ENCODE data around the gene BAZ2B. TPM values are rescaled to one million over a fixed set of nuclear protein-coding genes. Genes with fewer than 3 reads are reported as not detected.

BAZ2B gene
- total RNA-seq, 1 experiment from 2014 or later = 33.0 TPM

DNA sequence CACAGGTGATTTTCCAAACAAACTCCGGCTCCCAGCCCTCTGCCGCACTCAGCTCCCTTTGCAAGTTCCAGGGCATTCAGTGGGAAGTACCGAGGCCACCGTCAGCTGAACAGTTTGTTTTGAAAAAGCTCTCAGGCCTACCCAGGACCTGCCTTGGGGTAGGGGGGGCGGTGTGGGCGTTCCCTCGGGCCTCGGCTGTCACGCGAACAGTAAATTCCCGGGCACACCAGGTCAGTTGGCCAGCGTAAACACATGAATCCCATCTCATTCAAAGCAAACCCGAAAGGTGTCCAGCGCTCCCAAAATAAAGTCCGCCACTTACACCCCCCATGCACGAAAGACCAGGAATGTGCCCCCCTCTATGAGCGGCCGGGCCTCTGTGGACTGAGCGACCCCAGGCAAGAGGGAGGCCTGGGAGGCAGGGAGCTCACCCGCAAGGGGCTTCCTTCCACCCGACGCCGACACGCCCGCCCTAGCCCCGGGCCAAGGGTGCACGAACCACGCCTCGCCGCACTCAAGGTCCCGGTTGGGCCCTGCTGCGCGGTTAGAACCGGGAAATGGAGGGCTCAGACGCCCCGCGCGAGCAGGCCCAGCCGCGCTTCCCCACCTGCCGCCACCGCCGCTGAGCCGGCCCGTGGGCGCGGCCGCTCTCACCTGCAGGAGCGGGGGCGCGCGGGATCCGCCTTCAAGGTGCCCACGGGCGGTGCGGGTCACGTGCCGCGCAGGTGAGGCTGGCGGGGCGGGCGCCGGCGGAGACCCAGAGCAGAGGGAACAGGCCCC is 330.2 kb downstream of the BAZ2B start, which contains the start of gene WDSUB1 (continued):
- TF ChIP-seq, protein P1, sequence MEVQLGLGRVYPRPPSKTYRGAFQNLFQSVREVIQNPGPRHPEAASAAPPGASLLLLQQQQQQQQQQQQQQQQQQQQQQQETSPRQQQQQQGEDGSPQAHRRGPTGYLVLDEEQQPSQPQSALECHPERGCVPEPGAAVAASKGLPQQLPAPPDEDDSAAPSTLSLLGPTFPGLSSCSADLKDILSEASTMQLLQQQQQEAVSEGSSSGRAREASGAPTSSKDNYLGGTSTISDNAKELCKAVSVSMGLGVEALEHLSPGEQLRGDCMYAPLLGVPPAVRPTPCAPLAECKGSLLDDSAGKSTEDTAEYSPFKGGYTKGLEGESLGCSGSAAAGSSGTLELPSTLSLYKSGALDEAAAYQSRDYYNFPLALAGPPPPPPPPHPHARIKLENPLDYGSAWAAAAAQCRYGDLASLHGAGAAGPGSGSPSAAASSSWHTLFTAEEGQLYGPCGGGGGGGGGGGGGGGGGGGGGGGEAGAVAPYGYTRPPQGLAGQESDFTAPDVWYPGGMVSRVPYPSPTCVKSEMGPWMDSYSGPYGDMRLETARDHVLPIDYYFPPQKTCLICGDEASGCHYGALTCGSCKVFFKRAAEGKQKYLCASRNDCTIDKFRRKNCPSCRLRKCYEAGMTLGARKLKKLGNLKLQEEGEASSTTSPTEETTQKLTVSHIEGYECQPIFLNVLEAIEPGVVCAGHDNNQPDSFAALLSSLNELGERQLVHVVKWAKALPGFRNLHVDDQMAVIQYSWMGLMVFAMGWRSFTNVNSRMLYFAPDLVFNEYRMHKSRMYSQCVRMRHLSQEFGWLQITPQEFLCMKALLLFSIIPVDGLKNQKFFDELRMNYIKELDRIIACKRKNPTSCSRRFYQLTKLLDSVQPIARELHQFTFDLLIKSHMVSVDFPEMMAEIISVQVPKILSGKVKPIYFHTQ (CRISPR knock-in tag; IDR thresholded peaks at IDR 0.05) = no peak
- TF ChIP-seq, protein P2, sequence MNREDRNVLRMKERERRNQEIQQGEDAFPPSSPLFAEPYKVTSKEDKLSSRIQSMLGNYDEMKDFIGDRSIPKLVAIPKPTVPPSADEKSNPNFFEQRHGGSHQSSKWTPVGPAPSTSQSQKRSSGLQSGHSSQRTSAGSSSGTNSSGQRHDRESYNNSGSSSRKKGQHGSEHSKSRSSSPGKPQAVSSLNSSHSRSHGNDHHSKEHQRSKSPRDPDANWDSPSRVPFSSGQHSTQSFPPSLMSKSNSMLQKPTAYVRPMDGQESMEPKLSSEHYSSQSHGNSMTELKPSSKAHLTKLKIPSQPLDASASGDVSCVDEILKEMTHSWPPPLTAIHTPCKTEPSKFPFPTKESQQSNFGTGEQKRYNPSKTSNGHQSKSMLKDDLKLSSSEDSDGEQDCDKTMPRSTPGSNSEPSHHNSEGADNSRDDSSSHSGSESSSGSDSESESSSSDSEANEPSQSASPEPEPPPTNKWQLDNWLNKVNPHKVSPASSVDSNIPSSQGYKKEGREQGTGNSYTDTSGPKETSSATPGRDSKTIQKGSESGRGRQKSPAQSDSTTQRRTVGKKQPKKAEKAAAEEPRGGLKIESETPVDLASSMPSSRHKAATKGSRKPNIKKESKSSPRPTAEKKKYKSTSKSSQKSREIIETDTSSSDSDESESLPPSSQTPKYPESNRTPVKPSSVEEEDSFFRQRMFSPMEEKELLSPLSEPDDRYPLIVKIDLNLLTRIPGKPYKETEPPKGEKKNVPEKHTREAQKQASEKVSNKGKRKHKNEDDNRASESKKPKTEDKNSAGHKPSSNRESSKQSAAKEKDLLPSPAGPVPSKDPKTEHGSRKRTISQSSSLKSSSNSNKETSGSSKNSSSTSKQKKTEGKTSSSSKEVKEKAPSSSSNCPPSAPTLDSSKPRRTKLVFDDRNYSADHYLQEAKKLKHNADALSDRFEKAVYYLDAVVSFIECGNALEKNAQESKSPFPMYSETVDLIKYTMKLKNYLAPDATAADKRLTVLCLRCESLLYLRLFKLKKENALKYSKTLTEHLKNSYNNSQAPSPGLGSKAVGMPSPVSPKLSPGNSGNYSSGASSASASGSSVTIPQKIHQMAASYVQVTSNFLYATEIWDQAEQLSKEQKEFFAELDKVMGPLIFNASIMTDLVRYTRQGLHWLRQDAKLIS (CRISPR knock-in tag; IDR thresholded peaks at IDR 0.05; ENCODE audit: borderline replicate concordance) = no peak
- TF ChIP-seq, protein P3, sequence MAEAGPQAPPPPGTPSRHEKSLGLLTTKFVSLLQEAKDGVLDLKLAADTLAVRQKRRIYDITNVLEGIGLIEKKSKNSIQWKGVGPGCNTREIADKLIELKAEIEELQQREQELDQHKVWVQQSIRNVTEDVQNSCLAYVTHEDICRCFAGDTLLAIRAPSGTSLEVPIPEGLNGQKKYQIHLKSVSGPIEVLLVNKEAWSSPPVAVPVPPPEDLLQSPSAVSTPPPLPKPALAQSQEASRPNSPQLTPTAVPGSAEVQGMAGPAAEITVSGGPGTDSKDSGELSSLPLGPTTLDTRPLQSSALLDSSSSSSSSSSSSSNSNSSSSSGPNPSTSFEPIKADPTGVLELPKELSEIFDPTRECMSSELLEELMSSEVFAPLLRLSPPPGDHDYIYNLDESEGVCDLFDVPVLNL (CRISPR knock-in tag; IDR thresholded peaks at IDR 0.05; ENCODE audit: borderline replicate concordance, low read depth) = peak; percentile 53; the same call in 1 of the 2 replicates
- 0 out of 2 replicates have a peak, but pooled peaks have one; percentile 39 for TF ChIP-seq CREB1 (CRISPR knock-in tag; IDR thresholded peaks at IDR 0.05)
- peak; percentile 44 for TF ChIP-seq FOXK1 (CRISPR knock-in tag; IDR thresholded peaks at IDR 0.05)
- no peak for TF ChIP-seq GRHL2 (CRISPR knock-in tag; IDR thresholded peaks at IDR 0.05; ENCODE audit: insufficient replicate concordance, severe bottlenecking)
- TF ChIP-seq, protein P4, sequence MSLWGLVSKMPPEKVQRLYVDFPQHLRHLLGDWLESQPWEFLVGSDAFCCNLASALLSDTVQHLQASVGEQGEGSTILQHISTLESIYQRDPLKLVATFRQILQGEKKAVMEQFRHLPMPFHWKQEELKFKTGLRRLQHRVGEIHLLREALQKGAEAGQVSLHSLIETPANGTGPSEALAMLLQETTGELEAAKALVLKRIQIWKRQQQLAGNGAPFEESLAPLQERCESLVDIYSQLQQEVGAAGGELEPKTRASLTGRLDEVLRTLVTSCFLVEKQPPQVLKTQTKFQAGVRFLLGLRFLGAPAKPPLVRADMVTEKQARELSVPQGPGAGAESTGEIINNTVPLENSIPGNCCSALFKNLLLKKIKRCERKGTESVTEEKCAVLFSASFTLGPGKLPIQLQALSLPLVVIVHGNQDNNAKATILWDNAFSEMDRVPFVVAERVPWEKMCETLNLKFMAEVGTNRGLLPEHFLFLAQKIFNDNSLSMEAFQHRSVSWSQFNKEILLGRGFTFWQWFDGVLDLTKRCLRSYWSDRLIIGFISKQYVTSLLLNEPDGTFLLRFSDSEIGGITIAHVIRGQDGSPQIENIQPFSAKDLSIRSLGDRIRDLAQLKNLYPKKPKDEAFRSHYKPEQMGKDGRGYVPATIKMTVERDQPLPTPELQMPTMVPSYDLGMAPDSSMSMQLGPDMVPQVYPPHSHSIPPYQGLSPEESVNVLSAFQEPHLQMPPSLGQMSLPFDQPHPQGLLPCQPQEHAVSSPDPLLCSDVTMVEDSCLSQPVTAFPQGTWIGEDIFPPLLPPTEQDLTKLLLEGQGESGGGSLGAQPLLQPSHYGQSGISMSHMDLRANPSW (CRISPR knock-in tag; conservative IDR thresholded peaks at IDR 0.05; ENCODE audit: low read depth) = no peak
- 0 out of 2 replicates have a peak, but pooled peaks have one; percentile 57 for TF ChIP-seq ZNF138 (CRISPR knock-in tag; conservative IDR thresholded peaks at IDR 0.05)
- TF ChIP-seq, protein P5, sequence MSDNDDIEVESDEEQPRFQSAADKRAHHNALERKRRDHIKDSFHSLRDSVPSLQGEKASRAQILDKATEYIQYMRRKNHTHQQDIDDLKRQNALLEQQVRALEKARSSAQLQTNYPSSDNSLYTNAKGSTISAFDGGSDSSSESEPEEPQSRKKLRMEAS (CRISPR knock-in tag; IDR thresholded peaks at IDR 0.05) = peak; percentile 85
- peak; percentile 76 for TF ChIP-seq CREM (CRISPR knock-in tag; IDR thresholded peaks at IDR 0.05)
- TF ChIP-seq, protein P6, sequence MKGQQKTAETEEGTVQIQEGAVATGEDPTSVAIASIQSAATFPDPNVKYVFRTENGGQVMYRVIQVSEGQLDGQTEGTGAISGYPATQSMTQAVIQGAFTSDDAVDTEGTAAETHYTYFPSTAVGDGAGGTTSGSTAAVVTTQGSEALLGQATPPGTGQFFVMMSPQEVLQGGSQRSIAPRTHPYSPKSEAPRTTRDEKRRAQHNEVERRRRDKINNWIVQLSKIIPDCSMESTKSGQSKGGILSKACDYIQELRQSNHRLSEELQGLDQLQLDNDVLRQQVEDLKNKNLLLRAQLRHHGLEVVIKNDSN (CRISPR knock-in tag; IDR thresholded peaks at IDR 0.05) = peak; percentile 92
- no peak for TF ChIP-seq ZNF416 (CRISPR knock-in tag; IDR thresholded peaks at IDR 0.05)
- TF ChIP-seq, protein P7, sequence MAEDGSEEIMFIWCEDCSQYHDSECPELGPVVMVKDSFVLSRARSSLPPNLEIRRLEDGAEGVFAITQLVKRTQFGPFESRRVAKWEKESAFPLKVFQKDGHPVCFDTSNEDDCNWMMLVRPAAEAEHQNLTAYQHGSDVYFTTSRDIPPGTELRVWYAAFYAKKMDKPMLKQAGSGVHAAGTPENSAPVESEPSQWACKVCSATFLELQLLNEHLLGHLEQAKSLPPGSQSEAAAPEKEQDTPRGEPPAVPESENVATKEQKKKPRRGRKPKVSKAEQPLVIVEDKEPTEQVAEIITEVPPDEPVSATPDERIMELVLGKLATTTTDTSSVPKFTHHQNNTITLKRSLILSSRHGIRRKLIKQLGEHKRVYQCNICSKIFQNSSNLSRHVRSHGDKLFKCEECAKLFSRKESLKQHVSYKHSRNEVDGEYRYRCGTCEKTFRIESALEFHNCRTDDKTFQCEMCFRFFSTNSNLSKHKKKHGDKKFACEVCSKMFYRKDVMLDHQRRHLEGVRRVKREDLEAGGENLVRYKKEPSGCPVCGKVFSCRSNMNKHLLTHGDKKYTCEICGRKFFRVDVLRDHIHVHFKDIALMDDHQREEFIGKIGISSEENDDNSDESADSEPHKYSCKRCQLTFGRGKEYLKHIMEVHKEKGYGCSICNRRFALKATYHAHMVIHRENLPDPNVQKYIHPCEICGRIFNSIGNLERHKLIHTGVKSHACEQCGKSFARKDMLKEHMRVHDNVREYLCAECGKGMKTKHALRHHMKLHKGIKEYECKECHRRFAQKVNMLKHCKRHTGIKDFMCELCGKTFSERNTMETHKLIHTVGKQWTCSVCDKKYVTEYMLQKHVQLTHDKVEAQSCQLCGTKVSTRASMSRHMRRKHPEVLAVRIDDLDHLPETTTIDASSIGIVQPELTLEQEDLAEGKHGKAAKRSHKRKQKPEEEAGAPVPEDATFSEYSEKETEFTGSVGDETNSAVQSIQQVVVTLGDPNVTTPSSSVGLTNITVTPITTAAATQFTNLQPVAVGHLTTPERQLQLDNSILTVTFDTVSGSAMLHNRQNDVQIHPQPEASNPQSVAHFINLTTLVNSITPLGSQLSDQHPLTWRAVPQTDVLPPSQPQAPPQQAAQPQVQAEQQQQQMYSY (CRISPR knock-in tag; IDR thresholded peaks at IDR 0.05) = no peak
- no peak for TF ChIP-seq NR3C1 (CRISPR knock-in tag; conservative IDR thresholded peaks at IDR 0.05; ENCODE audit: low read depth)
- no peak; the same call in 1 of the 2 replicates for TF ChIP-seq ZNF232 (CRISPR knock-in tag; IDR thresholded peaks at IDR 0.05)
- TF ChIP-seq ZNF396 (CRISPR knock-in tag; IDR thresholded peaks at IDR 0.05; ENCODE audit: borderline replicate concordance) = no peak
- peak; percentile 92; the same call in 1 of the 2 replicates for TF ChIP-seq RELA (CRISPR knock-in tag; IDR thresholded peaks at IDR 0.05; ENCODE audit: borderline replicate concordance)
- 0 out of 2 replicates have a peak, but pooled peaks have one; percentile 29 for TF ChIP-seq TCF7 (CRISPR knock-in tag; IDR thresholded peaks at IDR 0.05; ENCODE audit: low read depth)
- no peak for TF ChIP-seq SOX15 (CRISPR knock-in tag; IDR thresholded peaks at IDR 0.05)
- no peak for TF ChIP-seq ZNF121 (CRISPR knock-in tag; IDR thresholded peaks at IDR 0.05)
- TF ChIP-seq ESRRA (CRISPR knock-in tag; IDR thresholded peaks at IDR 0.05; ENCODE audit: borderline replicate concordance) = peak; percentile 93
- peak; percentile 90 for TF ChIP-seq TEAD1 (CRISPR knock-in tag; IDR thresholded peaks at IDR 0.05)
- no peak for TF ChIP-seq NFYB (CRISPR knock-in tag; conservative IDR thresholded peaks at IDR 0.05; ENCODE audit: low read depth)

Data from WTC11 (cell line).